Muscle layer of duodenum (tissue), 2 donors: Measurements from ENCODE around the gene COMMD10.

Experiments used
- H3K27ac ChIP-seq: one replicate; pipeline ENCODE4 v1.7.0; 2013; ENCODE audit warnings: mild to moderate bottlenecking, low read length
- H3K27me3 ChIP-seq: one replicate; pipeline ENCODE4 v1.7.0; 2013; ENCODE audit warnings: low read depth, mild to moderate bottlenecking, control low read depth, low read length
- H3K36me3 ChIP-seq, 2 donors: one replicate each; pipeline ENCODE4 v1.7.0; 2013; ENCODE audit warnings: low read length in 2 of 2, control low read depth in 1 of 2, mild to moderate bottlenecking in 1 of 2; ENCODE audit not compliant: insufficient read depth in 2 of 2, control insufficient read depth in 1 of 2
- H3K4me1 ChIP-seq, 2 donors: one replicate each; pipeline ENCODE4 v1.7.0; 2013; ENCODE audit warnings: low read length in 2 of 2, mild to moderate bottlenecking in 2 of 2, control low read depth in 1 of 2, moderate library complexity in 1 of 2; ENCODE audit not compliant: insufficient read depth in 2 of 2, control insufficient read depth in 1 of 2
- H3K4me3 ChIP-seq, 2 donors: one replicate each; pipeline ENCODE4 v1.7.0; 2013; ENCODE audit warnings: low read length in 2 of 2, low read depth in 1 of 2, mild to moderate bottlenecking in 1 of 2
- H3K9me3 ChIP-seq, 2 donors: one replicate each; pipeline ENCODE4 v1.7.0; 2013; ENCODE audit warnings: low read length in 2 of 2, control low read depth in 1 of 2, mild to moderate bottlenecking in 1 of 2; ENCODE audit not compliant: control insufficient read depth in 1 of 2
- donor health status: healthy.

The COMMD10 gene

GRCh38 chr5:116318091-116318854, 233.4 kb downstream of the COMMD10 start:
- Histone ChIP-seq H3K27me3 (no peaks in the 10 kb centered on the region), H3K4me3 (no peak overlapping the region), H3K36me3 (peaks cover 3 to 34% of the 10 kb centered on the region in 2 donors), H3K9me3 (peaks cover 0 to 15% of the 10 kb centered on the region in 2 donors), H3K4me1 (peaks cover 0 to 8% of the 10 kb centered on the region in 2 donors), H3K27ac (no peak overlapping the region)

GRCh38 chr5:116320486-116320885, 235.7 kb downstream of the COMMD10 start:
- no peaks in the 10 kb centered on the region for H3K27me3 ChIP-seq
- peaks cover 0 to 15% of the 10 kb centered on the region in 2 donors for H3K9me3 ChIP-seq
- H3K27ac ChIP-seq, result no peak overlapping the region
- H3K36me3 ChIP-seq, result peaks cover 3 to 30% of the 10 kb centered on the region in 2 donors
- H3K4me1 ChIP-seq, result peaks cover 0 to 4% of the 10 kb centered on the region in 2 donors
- no peak overlapping the region for H3K4me3 ChIP-seq

GRCh38 chr5:116329503-116329902, 244.7 kb downstream of the COMMD10 start:
- Histone ChIP-seq H3K4me3 (no peak overlapping the region), H3K4me1 (no peaks in the 10 kb centered on the region), H3K27me3 (no peaks in the 10 kb centered on the region), H3K9me3 (peaks cover 0 to 11% of the 10 kb centered on the region in 2 donors), H3K27ac (no peak overlapping the region), H3K36me3 (no peaks in the 10 kb centered on the region)

- H3K4me1 ChIP-seq, result no peaks in the 10 kb centered on the region
- no peaks in the 10 kb centered on the region for H3K27me3 ChIP-seq
- H3K36me3 ChIP-seq, result peaks cover 0 to under 1% of the 10 kb centered on the region in 2 donors
- no peak overlapping the region for H3K4me3 ChIP-seq
- H3K9me3 ChIP-seq, result peaks cover 0 to 12% of the 10 kb centered on the region in 2 donors
- no peak overlapping the region for H3K27ac ChIP-seq
Measured at GRCh38 chr5:116340799-116341198, 256.0 kb downstream of the COMMD10 start.
